H1 (cell line): Measurements from ENCODE around the gene DCBLD2. TPM values are rescaled to one million over a fixed set of nuclear protein-coding genes. Genes with fewer than 3 reads are reported as not detected.

Experiments used
- CTCF ChIA-PET: fragments of 300-600 bp; sonication (Branson Sonifier 250); formaldehyde crosslinking; loops from one replicate; lab custom pipeline; 2021; ENCODE audit not compliant: partially characterized antibody; lab: Charles Lee
- POLR2A ChIA-PET: fragments of 300-600 bp; sonication (Branson Sonifier 250); formaldehyde crosslinking; loops from one replicate; lab custom pipeline; 2021; ENCODE audit warnings: inconsistent platforms; ENCODE audit not compliant: partially characterized antibody; lab: Charles Lee
- DNase-seq, 2 experiments: peaks; one replicate each; pipeline versions ENCODE4 v3.0.0 to v3.0.0-alpha.2; 2010 to 2022; ENCODE audit warnings: low spot score in 2 of 2, low read depth in 1 of 2, mixed read lengths in 1 of 2
- FAIRE-seq: peaks from 2 replicates; lab custom pipeline; 2011; peaks lifted over from hg19 to GRCh38; lab: Jason Lieb, UNC
- H2AFZ ChIP-seq: 2 replicates; pipeline ENCODE4 v1.8.1; 2012; ENCODE audit warnings: low read length, inconsistent platforms
- H2AK5ac ChIP-seq: 2 replicates; pipeline ENCODE4 v1.6.1; 2013; ENCODE audit warnings: low read depth, low read length
- H2BK120ac ChIP-seq: replicated peaks from 2 replicates; pipeline ENCODE3; 2013; ENCODE audit warnings: low read depth, low read length, inconsistent platforms
- H2BK12ac ChIP-seq: 2 replicates; pipeline ENCODE4 v1.6.1; 2013; ENCODE audit warnings: low read depth, low read length
- H2BK15ac ChIP-seq: 2 replicates; pipeline ENCODE4 v1.6.1; 2013; ENCODE audit warnings: low read length
- H2BK20ac ChIP-seq: 2 replicates; pipeline ENCODE4 v1.6.1; 2013; ENCODE audit warnings: low read length
- H2BK5ac ChIP-seq: 2 replicates; pipeline ENCODE4 v1.6.1; 2013; ENCODE audit warnings: low read depth, low read length
- H3K14ac ChIP-seq: 2 replicates; pipeline ENCODE4 v1.6.1; 2013; ENCODE audit warnings: inconsistent platforms; ENCODE audit not compliant: insufficient read length
- H3K18ac ChIP-seq: 2 replicates; pipeline ENCODE4 v1.6.1; 2013; ENCODE audit warnings: low read length; ENCODE audit errors: extremely low read depth
- H3K23ac ChIP-seq: 2 replicates; pipeline ENCODE4 v1.6.1; 2013; ENCODE audit warnings: inconsistent platforms; ENCODE audit not compliant: insufficient read length
- H3K23me2 ChIP-seq: 2 replicates; pipeline ENCODE4 v1.6.1; 2013; ENCODE audit warnings: low read depth, low read length
- H3K27ac ChIP-seq: 2 replicates; pipeline ENCODE4 v1.6.1; 2011; ENCODE audit warnings: low read depth, low read length, inconsistent platforms
- H3K27me3 ChIP-seq, 4 experiments: replicated peaks in 1 of 4; 1 replicate in 1 of 4; 2 replicates in 3 of 4; pipeline versions ENCODE4 v1.6.1 to v1.8.1; 2011 to 2013; ENCODE audit warnings: low read length in 3 of 4, mild to moderate bottlenecking in 3 of 4, inconsistent platforms in 2 of 4, mixed read lengths in 2 of 4, moderate library complexity in 1 of 4; ENCODE audit not compliant: control insufficient read depth in 3 of 4, insufficient read depth in 3 of 4; ENCODE audit errors: extremely low read depth in 1 of 4
- H3K36me3 ChIP-seq, 4 experiments: 2 replicates each; pipeline versions ENCODE4 v1.6.1 to v1.8.1; 2011 to 2013; ENCODE audit warnings: mild to moderate bottlenecking in 4 of 4, low read length in 3 of 4, moderate library complexity in 2 of 4, control low read depth in 1 of 4, inconsistent platforms in 1 of 4; ENCODE audit not compliant: insufficient read depth in 4 of 4, control insufficient read depth in 2 of 4
- H3K4ac ChIP-seq: replicated peaks from 2 replicates; pipeline ENCODE3; 2013; ENCODE audit warnings: low read length, low read depth, mixed read lengths, inconsistent platforms; ENCODE audit not compliant: insufficient read length
- H3K4me1 ChIP-seq, 4 experiments: replicated peaks in 1 of 4; 1 replicate in 1 of 4; 2 replicates in 3 of 4; pipeline versions ENCODE4 v1.6.1 to v1.8.1; 2011 to 2013; ENCODE audit warnings: low read length in 3 of 4, inconsistent platforms in 2 of 4, mixed read lengths in 1 of 4; ENCODE audit not compliant: insufficient read depth in 4 of 4, control insufficient read depth in 3 of 4
- H3K4me2 ChIP-seq, 2 experiments: 2 replicates each; pipeline versions ENCODE4 v1.6.1 to v1.8.1; 2011 to 2013; ENCODE audit warnings: low read depth in 2 of 2, low read length in 2 of 2, control low read depth in 1 of 2, inconsistent platforms in 1 of 2, mild to moderate bottlenecking in 1 of 2; ENCODE audit not compliant: insufficient read depth in 1 of 2
- H3K4me3 ChIP-seq, 4 experiments: fragments of 200-600, 300-600 bp in 1 of 4; sonication (generic), shearing (Covaris generic), sonication (Bioruptor Twin) in 1 of 4; 2 replicates each; pipeline versions ENCODE4 v1.5.1 to v1.8.1; 2011 to 2016; ENCODE audit warnings: low read length in 4 of 4, low read depth in 3 of 4, control low read depth in 2 of 4, inconsistent platforms in 2 of 4, mild to moderate bottlenecking in 2 of 4, mixed read lengths in 1 of 4, moderate library complexity in 1 of 4; ENCODE audit not compliant: insufficient read depth in 2 of 4; ENCODE audit errors: extremely low read depth in 1 of 4
- H3K56ac ChIP-seq: replicated peaks from 2 replicates; pipeline ENCODE3; 2013; ENCODE audit warnings: low read depth, mild to moderate bottlenecking, mixed read lengths, low read length, inconsistent platforms; ENCODE audit not compliant: insufficient read length
- H3K79me1 ChIP-seq: 2 replicates; pipeline ENCODE4 v1.6.1; 2013; ENCODE audit warnings: low read depth, low read length, control low read depth
- H3K79me2 ChIP-seq, 2 experiments: 2 replicates each; pipeline versions ENCODE4 v1.6.1 to v1.8.1; 2012 to 2013; ENCODE audit warnings: low read length in 2 of 2, mild to moderate bottlenecking in 2 of 2, inconsistent platforms in 1 of 2; ENCODE audit not compliant: insufficient read depth in 2 of 2, control insufficient read depth in 1 of 2
- H3K9ac ChIP-seq, 4 experiments: replicated peaks in 1 of 4; 1 replicate in 1 of 4; 2 replicates in 3 of 4; pipeline versions ENCODE4 v1.6.1 to v1.8.1; 2011 to 2013; ENCODE audit warnings: low read depth in 3 of 4, low read length in 3 of 4, control low read depth in 2 of 4, mild to moderate bottlenecking in 2 of 4, moderate library complexity in 2 of 4, inconsistent platforms in 1 of 4; ENCODE audit errors: extremely low read depth in 1 of 4
- H3K9me3 ChIP-seq, 2 experiments: 2 replicates each; pipeline versions ENCODE4 v1.6.1 to v1.8.1; 2012 to 2013; ENCODE audit warnings: mild to moderate bottlenecking in 2 of 2, moderate library complexity in 2 of 2, control low read depth in 1 of 2, inconsistent platforms in 1 of 2, low read depth in 1 of 2, low read length in 1 of 2, mixed read lengths in 1 of 2; ENCODE audit not compliant: insufficient read depth in 2 of 2
- H4K20me1 ChIP-seq, 2 experiments: replicated peaks in 1 of 2; 2 replicates each; pipeline versions ENCODE3 to v1.8.1; 2011 to 2013; ENCODE audit warnings: inconsistent platforms in 2 of 2, low read length in 2 of 2, mild to moderate bottlenecking in 1 of 2; ENCODE audit not compliant: insufficient read depth in 2 of 2, control insufficient read depth in 1 of 2
- H4K5ac ChIP-seq: 2 replicates; pipeline ENCODE4 v1.6.1; 2013; ENCODE audit warnings: low read length, low read depth, mixed read lengths, inconsistent platforms; ENCODE audit not compliant: insufficient read length
- H4K8ac ChIP-seq: 2 replicates; pipeline ENCODE4 v1.8.0; 2013; ENCODE audit warnings: mild to moderate bottlenecking, moderate library complexity, low read length, inconsistent platforms; ENCODE audit not compliant: insufficient read depth; ENCODE audit errors: extremely low read depth
- H4K91ac ChIP-seq: replicated peaks from 2 replicates; pipeline ENCODE3; 2013; ENCODE audit warnings: low read length, mixed read lengths, inconsistent platforms; ENCODE audit not compliant: insufficient read length
- E2F6 ChIP-seq: IDR thresholded peaks from 2 replicates; pipeline ENCODE4 v1.6.1; 2012; ENCODE audit warnings: inconsistent platforms
- HDAC2 ChIP-seq, 2 experiments: fragments of 300-600 bp in 1 of 2; sonication (generic) in 1 of 2; IDR thresholded peaks; 2 replicates each; pipeline ENCODE4 v1.6.1; 2011 to 2012; ENCODE audit warnings: low read depth in 2 of 2, low read length in 2 of 2, mild to moderate bottlenecking in 2 of 2, moderate library complexity in 2 of 2, borderline replicate concordance in 1 of 2, inconsistent platforms in 1 of 2
- TAF1 ChIP-seq: IDR thresholded peaks from 2 replicates; pipeline ENCODE4 v1.6.1; 2011; ENCODE audit warnings: mild to moderate bottlenecking, low read depth, low read length
- WGBS, 2 experiments: shearing (Covaris generic) in 1 of 2; methylation state at CpG; one replicate each; pipeline versions ENCODE4 v1.1.6 to v1.1.7; 2013 to 2015; ENCODE audit warnings: low lambda C conversion rate in 2 of 2, mixed read lengths in 2 of 2, inconsistent platforms in 1 of 2, low coverage in 1 of 2, missing lambda C conversion rate in 1 of 2; ENCODE audit not compliant: insufficient replicate concordance in 2 of 2, insufficient coverage in 1 of 2, insufficient read length in 1 of 2; ENCODE audit errors: extremely low coverage in 1 of 2, missing lambda C conversion rate in 1 of 2; 5-methylcytosine and 5-hydroxymethylcytosine counted together
- polyA plus RNA-seq, 7 experiments: library from polyadenylated mRNA; depleted of rRNA in 3 of 7; stranded (reverse) in 5 of 7; unstranded in 2 of 7; fragments of >200 nt in 5 of 7; fragments of 200-250 nt in 2 of 7; gene quantifications; 1 replicate in 5 of 7; 2 replicates in 1 of 7; 4 replicates in 1 of 7; pipeline versions ENCODE4 v1.2.1 to v1.2.3, GENCODE V29; 2011 to 2013; ENCODE audit warnings: missing spikeins in 2 of 7, mixed read lengths in 2 of 7
- total RNA-seq: library from RNA; stranded (reverse); fragmentation: NEBNext Ultra II Directional; extraction: Animal tissue kit (Norgen Biotek cat#: 25700); gene quantifications from 2 replicates; pipeline ENCODE4 v1.2.1, GENCODE V29; 2021

Gene DCBLD2
- total and polyA plus RNA-seq, 2 of the 8 experiments (the other 6 are each of a cell fraction or from before 2014, with no cell fraction given): 19.6 to 63.8 TPM

- Histone ChIP-seq H3K9me3 (no peaks in the 10 kb centered on the region), H3K9ac (no peak overlapping the region), H4K8ac (no peak overlapping the region), H3K79me2 (no peaks in the 10 kb centered on the region), H4K5ac (no peak overlapping the region), H3K56ac (no peak overlapping the region), H2BK12ac (no peak overlapping the region), H3K14ac (no peak overlapping the region), H2AK5ac (no peak overlapping the region), H4K91ac (no peak overlapping the region), H2AFZ (no peak overlapping the region), H4K20me1 (peaks cover 0 to 1% of the 10 kb centered on the region in 2 experiments), H2BK20ac (no peak overlapping the region), H3K27ac (no peak overlapping the region), H3K18ac (no peak overlapping the region), H3K23me2 (no peaks in the 10 kb centered on the region), H2BK5ac (no peak overlapping the region), H3K4ac (no peak overlapping the region), H2BK15ac (no peak overlapping the region), H3K4me2 (no peak overlapping the region), H3K4me3 (no peak overlapping the region), H3K4me1 (no peaks in the 10 kb centered on the region), H3K36me3 (peaks cover 3 to 25% (median 6%) of the 10 kb centered on the region in 4 experiments), H2BK120ac (no peak overlapping the region), H3K27me3 (no peaks in the 10 kb centered on the region), H3K23ac (no peak overlapping the region), H3K79me1 (no peaks in the 10 kb centered on the region)
- ChIA-PET POLR2A (no interaction called here), CTCF (interaction anchor here (0.9 to 1.6 kb wide), 6 partner anchors 19 to 203 kb away, joined by 3 to 5 read pairs (median 4); no protein-coding TSS in a partner anchor)
- 96% methylated on average over 4 of the region's 4 CpGs; no CpG with 5 or more reads in 1 of the 2 experiments for WGBS, 2 experiments
- DNase-seq (no peak), FAIRE-seq (no peak)
- no peak for TF ChIP-seq E2F6
- no peak for TF ChIP-seq TAF1
- TF ChIP-seq HDAC2 (IDR thresholded peaks at IDR 0.05; ENCODE audit: borderline replicate concordance in 1 of 2, low read depth in 2 of 2, low read length in 2 of 2): no peak
These were observed 102.7 kb downstream of the DCBLD2 start for GRCh38 chr3:98798820-98799219.
